Omental fat pad (tissue), 4 donors: Measurements from ENCODE around the gene EP300. TPM values are rescaled to one million over a fixed set of nuclear protein-coding genes. Genes with fewer than 3 reads are reported as not detected.
"Not testable (repeated sequence)": the region's sequence is repeated elsewhere in the genome, so short reads cannot be mapped to it uniquely, and the experiment has no call there.

Experiments used
- ATAC-seq: fragments of 150-250 bp; one replicate; pipeline ENCODE4 v1.9.1; 2016; ENCODE audit warnings: mild to moderate bottlenecking, moderate library complexity; ENCODE audit not compliant: low FRiP score
- DNase-seq: peaks from one replicate; pipeline ENCODE4 v3.0.0-alpha.2; 2019; ENCODE audit warnings: low spot score
- CTCF ChIP-seq, 3 donors: fragments of 450-650 bp; IDR thresholded peaks; one replicate each; pipeline ENCODE4 v1.5.1; 2016 to 2017; ENCODE audit warnings: antibody characterized with exemption in 3 of 3, mild to moderate bottlenecking in 3 of 3, moderate library complexity in 2 of 3
- total RNA-seq, 4 donors: library from RNA; depleted of rRNA; stranded (reverse); fragments of >200 nt; gene quantifications; one replicate each; pipeline ENCODE4 v1.1.0, GENCODE V29; 2016

EP300 gene
- total RNA-seq, 4 donors from 2014 or later: 49.6 to 68.3 (median 58.7) TPM

GRCh38 chr22:41127451-41127850 is 35.1 kb downstream of the EP300 start:
- DNase-seq (no peak), ATAC-seq (no peak)
- TF ChIP-seq CTCF (IDR thresholded peaks at IDR 0.05): no peak

GRCh38 chr22:41128606-41129005 is 36.2 kb downstream of the EP300 start:
- ATAC-seq (no peak), DNase-seq (no peak)
- TF ChIP-seq CTCF (IDR thresholded peaks at IDR 0.05): no peak

- DNase-seq (no peak), ATAC-seq (no peak)
- no peak for TF ChIP-seq CTCF (IDR thresholded peaks at IDR 0.05)
Observed at GRCh38 chr22:41132550-41132949, 40.2 kb downstream of the EP300 start.

- ATAC-seq (no peak), DNase-seq (no peak)
- no peak for TF ChIP-seq CTCF (IDR thresholded peaks at IDR 0.05)
Observed at GRCh38 chr22:41140365-41140957, 48.1 kb downstream of the EP300 start.

- not testable (repeated sequence) for DNase-seq, ATAC-seq
Observed at GRCh38 chr22:41145921-41146320, 53.5 kb downstream of the EP300 start.

- DNase-seq (no peak), ATAC-seq (no peak)
- no peak for TF ChIP-seq CTCF (IDR thresholded peaks at IDR 0.05)
Observed at GRCh38 chr22:41146573-41146972, 54.2 kb downstream of the EP300 start.

GRCh38 chr22:41147722-41148121 is 55.3 kb downstream of the EP300 start:
- ATAC-seq (no peak), DNase-seq (no peak)
- no peak for TF ChIP-seq CTCF (IDR thresholded peaks at IDR 0.05)
